Measurements from ENCODE around the gene ECSCR. TPM values are rescaled to one million over a fixed set of nuclear protein-coding genes. Genes with fewer than 3 reads are reported as not detected.
"Not testable (repeated sequence)": the region's sequence is repeated elsewhere in the genome, so short reads cannot be mapped to it uniquely, and the experiment has no call there.

The ECSCR gene
- total and polyA plus RNA-seq, 7 experiments from 2014 or later, result 0.19 to 0.73 (median 0.37) TPM; not detected in 3

DNA sequence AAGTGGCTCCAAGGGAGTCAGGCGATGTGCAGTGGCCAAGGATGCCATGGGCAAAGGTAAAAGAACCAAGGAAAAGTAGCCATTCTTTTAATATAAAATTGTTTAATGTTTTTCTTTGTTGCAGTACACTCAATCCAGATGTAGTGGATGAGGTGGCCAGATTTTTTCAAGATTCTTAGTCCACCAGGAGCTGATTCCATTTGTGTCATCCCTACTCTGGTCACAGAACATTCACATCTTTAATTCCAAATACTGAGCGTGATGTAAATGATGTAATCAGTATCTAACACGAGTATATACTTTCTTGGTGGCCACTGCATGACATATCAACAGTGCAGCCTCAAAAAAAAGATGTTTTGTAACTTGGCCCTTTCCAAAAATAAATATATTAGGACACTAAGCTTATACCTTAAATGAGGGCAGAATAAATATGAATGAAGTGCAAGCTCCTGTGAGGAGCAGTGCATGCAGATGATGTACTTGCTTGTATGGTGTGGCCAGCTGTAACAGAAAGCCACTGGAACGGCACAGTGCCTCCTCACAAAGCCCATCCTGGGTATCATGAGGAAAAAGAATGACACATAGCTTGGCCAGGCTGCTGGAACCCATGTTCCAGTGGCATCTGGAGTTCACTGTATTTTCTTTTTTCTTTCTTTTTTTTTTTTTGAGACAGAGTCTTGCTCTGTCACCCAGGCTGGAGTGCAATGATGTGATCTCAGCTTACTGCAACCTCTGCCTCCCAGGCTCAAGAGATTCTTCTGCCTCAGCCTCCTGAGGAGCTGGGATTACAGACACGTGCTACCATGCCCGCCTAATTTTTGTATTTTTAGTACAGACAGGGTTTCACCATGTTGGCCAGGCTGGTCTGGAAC lies 52.2 kb downstream of the ECSCR start:
- H3K9me3 ChIP-seq (ENCODE audit: control insufficient read depth in 2 of 3, low read length in 3 of 3), result no peaks in the 10 kb centered on the region
- ChIA-PET CTCF (interaction anchor here (0.6 to 2.2 kb wide), 7 partner anchors 8 to 107 kb away, joined by 3 to 10 read pairs (median 4); partner anchors contain the start of gene STING1), POLR2A (interaction anchor here (0.6 to 2.1 kb wide), 7 partner anchors 11 to 103 kb away, joined by 3 to 8 read pairs (median 3); partner anchors contain the start of gene STING1)
- DNase-seq (no peak), ATAC-seq (no peak)
- Mint-ChIP-seq H3K4me3 (no peak overlapping the region), H3K4me1 (peaks cover 9 to 49% (median 29%) of the 10 kb centered on the region in 7 donors), H3K9me3 (no peaks in the 10 kb centered on the region), H3K36me3 (peaks cover 0 to 10% (median 0%) of the 10 kb centered on the region in 5 donors), H3K27ac (no peak overlapping the region), H3K27me3 (no peaks in the 10 kb centered on the region)
- H3K4me1 ChIP-seq (ENCODE audit: control insufficient read depth in 2 of 2, insufficient read depth in 2 of 2, low read length in 2 of 2), result peaks cover 0 to 18% of the 10 kb centered on the region in 2 donors
- no peak overlapping the region for H3K4me3 ChIP-seq (ENCODE audit: low read length)
- intact Hi-C loops (cut with micrococcal nuclease), result no loop called here
- no peaks in the 10 kb centered on the region for H3K27me3 ChIP-seq (ENCODE audit: control insufficient read depth in 2 of 2, insufficient read depth in 2 of 2, low read length in 2 of 2)
- no peak overlapping the region for H3K27ac ChIP-seq (ENCODE audit: low read depth, low read length)
- no peaks in the 10 kb centered on the region for H3K36me3 ChIP-seq (ENCODE audit: control insufficient read depth in 2 of 3, insufficient read depth in 3 of 3, low read length in 3 of 3)

DNA sequence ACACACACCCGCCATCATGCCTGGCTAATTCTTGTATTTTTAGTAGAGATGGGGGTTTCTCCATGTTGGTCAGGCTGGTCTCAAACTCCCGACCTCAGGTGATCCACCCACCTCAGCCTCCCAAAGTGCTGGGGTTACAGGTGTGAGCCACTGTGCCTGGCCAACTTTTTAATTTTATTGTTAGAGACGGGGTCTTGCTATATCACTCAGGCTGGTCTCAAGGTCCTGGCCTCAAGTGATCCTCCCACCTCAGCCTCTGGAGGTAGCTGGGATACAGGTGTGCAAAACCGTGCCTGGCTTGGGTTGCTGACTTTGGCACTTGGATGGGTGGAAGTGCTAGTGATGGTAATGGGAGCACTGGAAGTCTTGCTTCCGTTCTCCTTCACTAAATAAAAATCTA lies 53.4 kb downstream of the ECSCR start:
- H3K4me3 ChIP-seq (ENCODE audit: low read length); H3K27me3 ChIP-seq (ENCODE audit: control insufficient read depth in 2 of 2, insufficient read depth in 2 of 2, low read length in 2 of 2); H3K36me3 Mint-ChIP-seq; H3K9me3 Mint-ChIP-seq; DNase-seq; ATAC-seq; H3K27ac ChIP-seq (ENCODE audit: low read depth, low read length); H3K4me3 Mint-ChIP-seq; H3K9me3 ChIP-seq (ENCODE audit: control insufficient read depth in 2 of 3, low read length in 3 of 3); H3K36me3 ChIP-seq (ENCODE audit: control insufficient read depth in 2 of 3, insufficient read depth in 3 of 3, low read length in 3 of 3); H3K27me3 Mint-ChIP-seq; CTCF ChIA-PET; intact Hi-C loops (cut with micrococcal nuclease): not testable (repeated sequence)
- POLR2A ChIA-PET, result interaction anchor here (1.3 to 2.1 kb wide), 3 partner anchors 70 to 104 kb away, joined by 3 to 8 read pairs (median 5); partner anchors contain the start of gene STING1
- H3K27ac Mint-ChIP-seq, result peak overlapping the region in 1 of 9 donors; percentile 46
- peaks cover 8 to 14% of the 10 kb centered on the region in 2 donors for H3K4me1 ChIP-seq (ENCODE audit: control insufficient read depth in 2 of 2, insufficient read depth in 2 of 2, low read length in 2 of 2)
- H3K4me1 Mint-ChIP-seq, result peaks cover 14 to 48% (median 27%) of the 10 kb centered on the region in 7 donors

DNA sequence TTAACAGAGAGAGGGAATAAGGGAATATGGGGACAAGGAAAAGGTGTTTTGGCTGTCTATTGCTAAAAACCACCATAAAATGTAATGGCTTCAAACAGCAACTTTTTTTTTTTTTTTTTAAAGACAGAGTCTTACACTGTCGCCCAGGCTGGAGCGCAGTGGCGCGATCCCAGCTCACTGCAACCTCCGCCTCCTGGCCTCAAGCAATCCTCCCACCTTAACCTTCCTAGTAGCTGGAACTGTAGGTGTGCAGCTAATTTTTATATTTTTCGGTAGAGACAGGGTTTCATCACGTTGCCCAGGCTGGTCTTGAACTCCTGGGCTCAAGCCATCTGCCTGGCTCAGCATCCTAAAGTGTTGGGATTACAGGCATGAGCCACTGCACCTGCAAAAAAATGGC lies 54.4 kb downstream of the ECSCR start:
- no peak overlapping the region for H3K27ac ChIP-seq (ENCODE audit: low read depth, low read length)
- Mint-ChIP-seq H3K36me3 (peaks cover 0 to 8% (median 0%) of the 10 kb centered on the region in 5 donors), H3K4me3 (peak overlapping the region in 1 of 10 donors; percentile 26), H3K27me3 (no peaks in the 10 kb centered on the region), H3K27ac (peak overlapping the region in 1 of 9 donors; percentile 41), H3K9me3 (no peaks in the 10 kb centered on the region), H3K4me1 (peaks cover 18 to 43% (median 28%) of the 10 kb centered on the region in 7 donors)
- intact Hi-C loops (cut with micrococcal nuclease), result no loop called here
- H3K36me3 ChIP-seq (ENCODE audit: control insufficient read depth in 2 of 3, insufficient read depth in 3 of 3, low read length in 3 of 3), result no peaks in the 10 kb centered on the region
- DNase-seq (no peak), ATAC-seq (no peak)
- no peak overlapping the region for H3K4me3 ChIP-seq (ENCODE audit: low read length)
- H3K27me3 ChIP-seq (ENCODE audit: control insufficient read depth in 2 of 2, insufficient read depth in 2 of 2, low read length in 2 of 2), result no peaks in the 10 kb centered on the region
- H3K9me3 ChIP-seq (ENCODE audit: control insufficient read depth in 2 of 3, low read length in 3 of 3), result no peaks in the 10 kb centered on the region
- peaks cover 14 to 17% of the 10 kb centered on the region in 2 donors for H3K4me1 ChIP-seq (ENCODE audit: control insufficient read depth in 2 of 2, insufficient read depth in 2 of 2, low read length in 2 of 2)
- ChIA-PET CTCF (no interaction called here), POLR2A (interaction anchor here (0.6 kb wide), 1 partner anchor 153 kb away, joined by 5 read pairs; the partner anchor contains the start of gene UBE2D2)

DNA sequence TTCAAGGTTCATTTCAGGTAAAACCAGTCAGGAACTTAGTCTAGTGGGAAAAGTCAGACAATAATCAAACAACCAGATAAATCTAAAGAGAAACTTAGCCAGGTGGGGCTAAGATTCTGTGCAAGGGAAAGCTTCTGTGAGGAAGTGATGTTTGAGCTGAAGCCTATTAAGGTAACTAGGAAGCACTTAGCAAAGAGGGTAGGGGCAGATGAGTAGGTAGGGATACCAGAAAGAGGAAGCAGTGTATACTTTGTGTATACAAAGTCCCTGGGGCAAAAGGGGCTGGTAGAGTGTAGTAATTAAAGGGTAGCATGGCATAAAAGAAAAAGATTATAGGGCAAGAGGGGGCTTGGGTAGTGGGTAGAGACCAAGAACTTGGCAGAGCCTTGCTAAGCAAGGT lies 55.0 kb downstream of the ECSCR start:
- peaks cover 22 to 43% (median 34%) of the 10 kb centered on the region in 7 donors for H3K4me1 Mint-ChIP-seq
- no peak overlapping the region for H3K27ac ChIP-seq (ENCODE audit: low read depth, low read length)
- H3K4me1 ChIP-seq (ENCODE audit: control insufficient read depth in 2 of 2, insufficient read depth in 2 of 2, low read length in 2 of 2), result peaks cover 16 to 18% of the 10 kb centered on the region in 2 donors
- H3K9me3 Mint-ChIP-seq, result no peaks in the 10 kb centered on the region
- H3K36me3 Mint-ChIP-seq, result peaks cover 0 to 8% (median 0%) of the 10 kb centered on the region in 5 donors
- H3K36me3 ChIP-seq (ENCODE audit: control insufficient read depth in 2 of 3, insufficient read depth in 3 of 3, low read length in 3 of 3), result no peaks in the 10 kb centered on the region
- no peaks in the 10 kb centered on the region for H3K27me3 Mint-ChIP-seq
- H3K27me3 ChIP-seq (ENCODE audit: control insufficient read depth in 2 of 2, insufficient read depth in 2 of 2, low read length in 2 of 2), result no peaks in the 10 kb centered on the region
- no peak for DNase-seq
- no peak overlapping the region for H3K4me3 ChIP-seq (ENCODE audit: low read length)
- no peaks in the 10 kb centered on the region for H3K9me3 ChIP-seq (ENCODE audit: control insufficient read depth in 2 of 3, low read length in 3 of 3)
- ChIA-PET POLR2A (interaction anchor here (1.0 kb wide), 1 partner anchor 10 kb away, joined by 3 read pairs; no protein-coding TSS in a partner anchor), CTCF (interaction anchor here (0.9 kb wide), 1 partner anchor 111 kb away, joined by 3 read pairs; no protein-coding TSS in a partner anchor)
- peak overlapping the region in 7 of 9 donors; percentile 7 to 80 (median 18) for H3K27ac Mint-ChIP-seq
- peak overlapping the region in 1 of 10 donors; percentile 31 for H3K4me3 Mint-ChIP-seq
- ATAC-seq, result no peak
- intact Hi-C loops (cut with micrococcal nuclease), result no loop called here

GRCh38 chr5:139406963-139407362 lies 55.6 kb downstream of the ECSCR start:
- peak overlapping the region in 4 of 9 donors; percentile 7 to 80 (median 44) for H3K27ac Mint-ChIP-seq
- POLR2A ChIA-PET, result interaction anchor here (0.7 to 2.2 kb wide), 3 partner anchors 9 to 114 kb away, joined by 3 to 8 read pairs (median 3); partner anchors contain the start of gene MATR3
- intact Hi-C loops (cut with micrococcal nuclease), result no loop called here

DNA sequence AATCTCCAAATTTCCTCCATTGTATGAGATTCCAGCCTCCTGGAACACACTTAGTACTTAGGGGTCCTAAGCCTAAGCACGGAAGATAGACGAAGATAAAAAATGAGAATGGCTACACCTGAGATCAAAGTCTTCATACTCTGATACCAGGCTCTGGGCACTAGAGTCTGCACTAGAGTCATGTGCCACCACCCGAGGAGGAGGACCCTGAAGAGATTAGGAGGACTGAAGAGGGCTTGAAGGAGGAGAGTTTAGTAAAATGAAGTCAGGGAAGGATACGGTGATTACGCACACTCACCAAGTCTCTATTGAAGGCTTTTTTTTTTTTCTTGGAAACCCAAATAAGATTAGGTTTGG lies 58.1 kb downstream of the ECSCR start:
- peak overlapping the region; percentile 96 to 100 (median 99) for H3K27ac Mint-ChIP-seq
- POLR2A ChIA-PET, result interaction anchor here (1.0 to 3.2 kb wide), 15 partner anchors 9 to 861 kb away, joined by 3 to 24 read pairs (median 4); partner anchors contain the start of genes DNAJC18, ETF1, MATR3 and MZB1
- H3K36me3 Mint-ChIP-seq, result peaks cover under 1 to 6% (median under 1%) of the 10 kb centered on the region in 5 donors
- peak overlapping the region; percentile 88 to 98 (median 94) for H3K4me3 Mint-ChIP-seq
- H3K27me3 Mint-ChIP-seq, result no peaks in the 10 kb centered on the region
- no peak for ATAC-seq
- Histone ChIP-seq H3K4me1 (ENCODE audit: control insufficient read depth in 2 of 2, insufficient read depth in 2 of 2, low read length in 2 of 2) (peaks cover 16 to 18% of the 10 kb centered on the region in 2 donors), H3K9me3 (ENCODE audit: control insufficient read depth in 2 of 3, low read length in 3 of 3) (no peaks in the 10 kb centered on the region), H3K36me3 (ENCODE audit: control insufficient read depth in 2 of 3, insufficient read depth in 3 of 3, low read length in 3 of 3) (no peaks in the 10 kb centered on the region), H3K27me3 (ENCODE audit: control insufficient read depth in 2 of 2, insufficient read depth in 2 of 2, low read length in 2 of 2) (no peaks in the 10 kb centered on the region), H3K27ac (ENCODE audit: low read depth, low read length) (peak overlapping the region; percentile 88), H3K4me3 (ENCODE audit: low read length) (peak overlapping the region; percentile 56)
- intact Hi-C loops (cut with micrococcal nuclease), result loop anchor here (1.0 to 5.0 kb wide), 17 partner anchors 10 to 1160 kb away; partner anchors contain the start of genes DNAJC18 (in 2 of the 2), ETF1 (in 2 of the 2), FAM53C (in 2 of the 2) and PAIP2 (in 2 of the 2)
- no peaks in the 10 kb centered on the region for H3K9me3 Mint-ChIP-seq
- CTCF ChIA-PET, result interaction anchor here (0.6 kb wide), 1 partner anchor 461 kb away, joined by 3 read pairs; no protein-coding TSS in a partner anchor
- DNase-seq, result no peak
- H3K4me1 Mint-ChIP-seq, result peaks cover 22 to 40% (median 36%) of the 10 kb centered on the region in 7 donors

More at GRCh38 chr5:139406963-139407362, 55.6 kb downstream of the ECSCR start:
- Histone ChIP-seq H3K9me3 (ENCODE audit: control insufficient read depth in 2 of 3, low read length in 3 of 3) (no peaks in the 10 kb centered on the region), H3K4me1 (ENCODE audit: control insufficient read depth in 2 of 2, insufficient read depth in 2 of 2, low read length in 2 of 2) (peaks cover 16 to 18% of the 10 kb centered on the region in 2 donors), H3K36me3 (ENCODE audit: control insufficient read depth in 2 of 3, insufficient read depth in 3 of 3, low read length in 3 of 3) (no peaks in the 10 kb centered on the region), H3K27me3 (ENCODE audit: control insufficient read depth in 2 of 2, insufficient read depth in 2 of 2, low read length in 2 of 2) (no peaks in the 10 kb centered on the region), H3K27ac (ENCODE audit: low read depth, low read length) (no peak overlapping the region), H3K4me3 (ENCODE audit: low read length) (no peak overlapping the region)
- H3K4me1 Mint-ChIP-seq, result peaks cover 22 to 44% (median 36%) of the 10 kb centered on the region in 7 donors
- no peak for ATAC-seq
- no peaks in the 10 kb centered on the region for H3K9me3 Mint-ChIP-seq
- H3K27me3 Mint-ChIP-seq, result no peaks in the 10 kb centered on the region
- DNase-seq, result no peak
- CTCF ChIA-PET, result interaction anchor here (0.6 to 1.4 kb wide), 3 partner anchors 98 to 112 kb away, joined by 3 to 5 read pairs (median 3); no protein-coding TSS in a partner anchor
- H3K4me3 Mint-ChIP-seq, result peak overlapping the region in 1 of 10 donors; percentile 31
- H3K36me3 Mint-ChIP-seq, result peaks cover 0 to 8% (median 0%) of the 10 kb centered on the region in 5 donors

All from naive thymus-derived CD4-positive, alpha-beta T cell (primary cell).